SK-N-SH (cell line): ENCODE results near the gene UBIAD1. TPM values are rescaled to one million over a fixed set of nuclear protein-coding genes. Genes with fewer than 3 reads are reported as not detected.
A peak's percentile ranks its signal among the peaks of the same experiment; 100 is the strongest.

ENCODE experiments used
- CTCF ChIA-PET: fragments of 300-600, 350-600 bp; formaldehyde crosslinking; extraction: SDS; loops from one replicate; lab custom pipeline; 2021; lab: Yijun Ruan, JAX
- POLR2A ChIA-PET: fragments of 350-600 bp; sonication (Branson Sonifier 250); formaldehyde crosslinking; extraction: SDS; loops from one replicate; lab custom pipeline; 2020; ENCODE audit warnings: antibody characterized with exemption, inconsistent platforms; lab: Yijun Ruan, JAX
- DNase-seq: peaks from one replicate; pipeline ENCODE4 v3.0.0; 2012
- H2AFZ ChIP-seq: fragments of 200-600 bp; sonication (generic); 2 replicates; pipeline ENCODE4 v1.8.1; 2016; ENCODE audit warnings: antibody characterized with exemption, mild to moderate bottlenecking, low read depth
- H3F3A ChIP-seq: fragments of 200-600 bp; sonication (generic); replicated peaks from 2 replicates; pipeline ENCODE3; 2016; ENCODE audit warnings: antibody characterized with exemption, mild to moderate bottlenecking; ENCODE audit not compliant: insufficient read depth
- H3K27ac ChIP-seq, 2 experiments: fragments of 200-500 bp in 1 of 2; fragments of 200-600 bp in 1 of 2; sonication (Bioruptor generic) in 1 of 2; sonication (generic), shearing (Covaris generic) in 1 of 2; 2 replicates each; pipeline versions ENCODE4 v1.5.1 to v1.6.1; 2014 to 2016; ENCODE audit warnings: low read depth in 2 of 2, inconsistent platforms in 1 of 2, low read length in 1 of 2, mild to moderate bottlenecking in 1 of 2, mixed read lengths in 1 of 2
- H3K27me3 ChIP-seq: fragments of 200-600 bp; sonication (generic), shearing (Covaris generic); 2 replicates; pipeline ENCODE4 v1.6.1; 2016; ENCODE audit warnings: mixed run types; ENCODE audit not compliant: insufficient read depth
- H3K36me3 ChIP-seq, 2 experiments: fragments of 200-500 bp in 1 of 2; fragments of 200-600 bp in 1 of 2; sonication (Bioruptor generic) in 1 of 2; sonication (generic) in 1 of 2; replicated peaks in 1 of 2; 2 replicates each; pipeline versions ENCODE3 to v1.5.1; 2014 to 2016; ENCODE audit warnings: low read length in 1 of 2, mild to moderate bottlenecking in 1 of 2; ENCODE audit not compliant: insufficient read depth in 2 of 2, control insufficient read depth in 1 of 2
- H3K4me1 ChIP-seq, 2 experiments: fragments of 200-500 bp in 1 of 2; fragments of 200-600 bp in 1 of 2; sonication (Bioruptor generic) in 1 of 2; sonication (generic), shearing (Covaris generic) in 1 of 2; 2 replicates each; pipeline versions ENCODE4 v1.5.1 to v1.6.1; 2014 to 2016; ENCODE audit warnings: low read depth in 1 of 2, low read length in 1 of 2, mixed run types in 1 of 2; ENCODE audit not compliant: insufficient read depth in 2 of 2, control insufficient read depth in 1 of 2
- H3K4me2 ChIP-seq: fragments of 200-600 bp; sonication (generic), shearing (Covaris generic); 2 replicates; pipeline ENCODE4 v1.6.1; 2017; ENCODE audit warnings: mixed run types
- H3K4me3 ChIP-seq, 2 experiments: fragments of 200-500 bp in 1 of 2; fragments of 200-600 bp in 1 of 2; sonication (Bioruptor generic) in 1 of 2; sonication (generic), shearing (Covaris generic) in 1 of 2; 2 replicates each; pipeline versions ENCODE4 v1.5.1 to v1.8.1; 2014 to 2016; ENCODE audit warnings: low read depth in 2 of 2, inconsistent platforms in 1 of 2, low read length in 1 of 2, mild to moderate bottlenecking in 1 of 2, mixed read lengths in 1 of 2, moderate library complexity in 1 of 2
- H3K79me2 ChIP-seq: fragments of 200-600 bp; sonication (generic); 2 replicates; pipeline ENCODE4 v1.8.1; 2017; ENCODE audit warnings: mild to moderate bottlenecking; ENCODE audit not compliant: insufficient read depth
- H3K9ac ChIP-seq: fragments of 200-600 bp; sonication (generic); 2 replicates; pipeline ENCODE4 v1.6.1; 2017; ENCODE audit warnings: mixed run types
- H3K9me2 ChIP-seq: fragments of 200-600 bp; sonication (generic); 2 replicates; pipeline ENCODE4 v1.6.1; 2017; ENCODE audit warnings: mixed run types
- H3K9me3 ChIP-seq: fragments of 200-600 bp; sonication (generic); 2 replicates; pipeline ENCODE4 v1.6.1; 2017; ENCODE audit warnings: mixed run types, mild to moderate bottlenecking, moderate library complexity
- H4K20me1 ChIP-seq: fragments of 200-600 bp; sonication (generic); 2 replicates; pipeline ENCODE4 v1.6.1; 2017; ENCODE audit warnings: mild to moderate bottlenecking, mixed run types; ENCODE audit not compliant: insufficient read depth
- CHD2 ChIP-seq: fragments of 150-350 bp; IDR thresholded peaks from 2 replicates; pipeline ENCODE4 v1.6.1; 2018; ENCODE audit warnings: low read length; ENCODE audit not compliant: partially characterized antibody
- CTCF ChIP-seq: fragments of 200-600 bp; sonication (generic); IDR thresholded peaks from 2 replicates; pipeline ENCODE4 v1.6.1; 2017; ENCODE audit warnings: antibody characterized with exemption, mild to moderate bottlenecking, moderate library complexity
- ELF1 ChIP-seq: IDR thresholded peaks from 2 replicates; pipeline ENCODE4 v1.4.0; 2012
- EZH2phosphoT487 ChIP-seq: fragments of 200-600 bp; sonication (generic); IDR thresholded peaks from 2 replicates; pipeline ENCODE4 v1.6.1; 2017; ENCODE audit warnings: low read depth, mixed run types, mild to moderate bottlenecking, antibody characterized with exemption, moderate library complexity, borderline replicate concordance
- FOSL2 ChIP-seq: IDR thresholded peaks from 2 replicates; pipeline ENCODE4 v1.4.0; 2012; ENCODE audit warnings: low read depth, mild to moderate bottlenecking, moderate library complexity, borderline replicate concordance
- FOXM1 ChIP-seq: IDR thresholded peaks from 2 replicates; pipeline ENCODE4 v1.4.0; 2012; ENCODE audit warnings: low read depth, mild to moderate bottlenecking
- GABPA ChIP-seq: IDR thresholded peaks from 2 replicates; pipeline ENCODE4 v1.4.0; 2012; ENCODE audit warnings: low read depth, mild to moderate bottlenecking
- GATA2 ChIP-seq: sonication (generic); formaldehyde crosslinking; IDR thresholded peaks from 2 replicates; pipeline ENCODE4 v1.5.0; 2020; ENCODE audit warnings: mild to moderate bottlenecking, missing genetic modification reagents
- JUND ChIP-seq: IDR thresholded peaks from 2 replicates; pipeline ENCODE4 v1.4.0; 2012
- MEF2A ChIP-seq: IDR thresholded peaks from 2 replicates; pipeline ENCODE4 v1.4.0; 2012; ENCODE audit warnings: low read depth, borderline replicate concordance
- NRF1 ChIP-seq: IDR thresholded peaks from 2 replicates; pipeline ENCODE4 v1.6.1; 2012; ENCODE audit warnings: low read depth, mild to moderate bottlenecking, low read length
- RAD21 ChIP-seq: IDR thresholded peaks from 2 replicates; pipeline ENCODE4 v1.6.1; 2012; ENCODE audit warnings: mild to moderate bottlenecking, low read length
- RCOR1 ChIP-seq: fragments of 150-350 bp; IDR thresholded peaks from 2 replicates; pipeline ENCODE4 v1.6.1; 2017; ENCODE audit warnings: antibody characterized with exemption, low read length
- REST ChIP-seq: IDR thresholded peaks from 2 replicates; pipeline ENCODE4 v1.6.1; 2012; ENCODE audit warnings: mild to moderate bottlenecking, low read depth, low read length, moderate library complexity
- RFX5 ChIP-seq: IDR thresholded peaks from 2 replicates; pipeline ENCODE4 v1.6.1; 2012; ENCODE audit warnings: mild to moderate bottlenecking, improper control_type of control experiment, low read length
- RXRA ChIP-seq: IDR thresholded peaks from 2 replicates; pipeline ENCODE4 v1.4.0; 2012; ENCODE audit warnings: low read depth, mild to moderate bottlenecking, borderline replicate concordance
- SMC3 ChIP-seq: IDR thresholded peaks from 2 replicates; pipeline ENCODE4 v1.6.1; 2012; ENCODE audit warnings: low read depth, low read length, improper control_type of control experiment
- TCF12 ChIP-seq: IDR thresholded peaks from 2 replicates; pipeline ENCODE4 v1.4.0; 2012
- ZBTB33 ChIP-seq: IDR thresholded peaks from 2 replicates; pipeline ENCODE4 v1.4.0; 2012; ENCODE audit warnings: low read depth, borderline replicate concordance
- WGBS: methylation state at CpG from one replicate; pipeline ENCODE4 v1.1.6; 2017; ENCODE audit warnings: low lambda C conversion rate; 5-methylcytosine and 5-hydroxymethylcytosine counted together
- polyA plus RNA-seq, 3 experiments: library from polyadenylated mRNA; depleted of rRNA; stranded (reverse); fragments of >200 nt; gene quantifications; 2 replicates each; pipeline ENCODE4 v1.2.3, GENCODE V29; 2012
- TF ChIP-seq, protein P1 (sequence below): IDR thresholded peaks from 2 replicates; pipeline ENCODE4; 2012
- TF ChIP-seq, protein P2 (sequence below): IDR thresholded peaks from 2 replicates; pipeline ENCODE4 v1.4.0; 2012; ENCODE audit warnings: low read depth, borderline replicate concordance

Gene UBIAD1
- polyA plus RNA-seq, 1 of the 3 experiments (the other 2 are of a cell fraction) = 13.7 TPM

GRCh38 chr1:11301601-11302000 is 28.6 kb downstream of the UBIAD1 start (continued):
- TF ChIP-seq ZBTB33 = no peak
- peak; percentile 22 for TF ChIP-seq RAD21
- TF ChIP-seq NRF1 = no peak
- no peak for TF ChIP-seq SMC3
- TF ChIP-seq ELF1 = no peak
- no peak for TF ChIP-seq FOXM1
- no peak for TF ChIP-seq TCF12

DNA sequence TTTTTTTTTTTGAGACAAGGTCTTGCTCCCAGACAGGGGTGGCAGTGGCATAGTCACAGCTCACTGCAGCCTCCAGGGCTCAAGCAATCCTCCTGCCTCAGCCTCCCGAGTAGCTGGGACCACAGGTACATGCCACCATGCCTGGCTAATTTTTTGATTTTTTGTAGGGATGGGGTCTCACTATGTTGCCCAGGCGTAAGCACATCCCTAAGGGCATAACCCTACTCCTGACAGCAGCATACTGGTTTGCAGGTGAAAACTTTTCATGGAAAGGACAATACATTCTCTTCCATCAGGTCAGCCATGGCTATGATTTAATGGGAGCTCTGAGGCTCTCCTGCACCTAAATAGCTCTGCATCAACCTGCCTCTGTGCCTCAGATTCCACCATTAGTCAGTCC is 29.4 kb downstream of the UBIAD1 start:
- no peaks in the 10 kb centered on the region for H3K27me3 ChIP-seq
- peaks cover 0 to 20% of the 10 kb centered on the region in 2 experiments; a peak in 2 of 4 replicates for H3K4me1 ChIP-seq
- no peak overlapping the region for H3K4me3 ChIP-seq
- ChIA-PET POLR2A (interaction anchor here (0.7 to 1.7 kb wide), 5 partner anchors 10 to 156 kb away, joined by 3 to 14 read pairs (median 4); partner anchors contain the start of gene MTOR), CTCF (interaction anchor here (0.8 to 3.7 kb wide), 9 partner anchors 13 to 343 kb away, joined by 3 to 14 read pairs (median 4); partner anchors contain the start of gene DISP3)
- H2AFZ ChIP-seq = no peak overlapping the region
- no peaks in the 10 kb centered on the region for H3K36me3 ChIP-seq
- H3F3A ChIP-seq = no peaks in the 10 kb centered on the region
- 72% methylated on average over 2 of the region's 2 CpGs for WGBS
- H3K9ac ChIP-seq = no peak overlapping the region
- H3K79me2 ChIP-seq = no peaks in the 10 kb centered on the region
- H3K9me3 ChIP-seq = no peaks in the 10 kb centered on the region
- H3K9me2 ChIP-seq = no peaks in the 10 kb centered on the region
- DNase-seq = no peak
- H3K27ac ChIP-seq = peak overlapping the region in 1 of 2 experiments; percentile 90; a peak in 1 of 4 replicates
- no peak overlapping the region for H3K4me2 ChIP-seq
- H4K20me1 ChIP-seq = no peaks in the 10 kb centered on the region
- TF ChIP-seq GABPA (no peak), RXRA (no peak), RCOR1 (no peak), GATA2 (no peak), NRF1 (no peak), JUND (no peak), FOSL2 (no peak), CHD2 (no peak), RFX5 (no peak), CTCF (no peak), ZBTB33 (no peak), EZH2phosphoT487 (no peak), MEF2A (no peak), REST (no peak)
- TF ChIP-seq, protein P1, sequence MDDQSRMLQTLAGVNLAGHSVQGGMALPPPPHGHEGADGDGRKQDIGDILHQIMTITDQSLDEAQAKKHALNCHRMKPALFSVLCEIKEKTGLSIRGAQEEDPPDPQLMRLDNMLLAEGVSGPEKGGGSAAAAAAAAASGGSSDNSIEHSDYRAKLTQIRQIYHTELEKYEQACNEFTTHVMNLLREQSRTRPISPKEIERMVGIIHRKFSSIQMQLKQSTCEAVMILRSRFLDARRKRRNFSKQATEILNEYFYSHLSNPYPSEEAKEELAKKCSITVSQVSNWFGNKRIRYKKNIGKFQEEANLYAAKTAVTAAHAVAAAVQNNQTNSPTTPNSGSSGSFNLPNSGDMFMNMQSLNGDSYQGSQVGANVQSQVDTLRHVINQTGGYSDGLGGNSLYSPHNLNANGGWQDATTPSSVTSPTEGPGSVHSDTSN = no peak
- TF ChIP-seq, protein P2, sequence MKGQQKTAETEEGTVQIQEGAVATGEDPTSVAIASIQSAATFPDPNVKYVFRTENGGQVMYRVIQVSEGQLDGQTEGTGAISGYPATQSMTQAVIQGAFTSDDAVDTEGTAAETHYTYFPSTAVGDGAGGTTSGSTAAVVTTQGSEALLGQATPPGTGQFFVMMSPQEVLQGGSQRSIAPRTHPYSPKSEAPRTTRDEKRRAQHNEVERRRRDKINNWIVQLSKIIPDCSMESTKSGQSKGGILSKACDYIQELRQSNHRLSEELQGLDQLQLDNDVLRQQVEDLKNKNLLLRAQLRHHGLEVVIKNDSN = no peak
